NCI-H82 treated with DMSO at 0.1 percent for 48 hours (cell line): Measurements from ENCODE around the gene MUC21.
"Not testable (repeated sequence)": the region's sequence is repeated elsewhere in the genome, so short reads cannot be mapped to it uniquely, and the experiment has no call there.

Source experiments
- DNase-seq: peaks from one replicate; lab custom pipeline; 2025; ENCODE audit not compliant: unreplicated experiment; lab: John Stamatoyannopoulos, UW

MUC21 gene

GRCh38 chr6:30966154-30966553 lies 17.4 kb upstream of the MUC21 start:
- no peak for DNase-seq

GRCh38 chr6:30969171-30969570 lies 14.3 kb upstream of the MUC21 start:
- not testable (repeated sequence) for DNase-seq

GRCh38 chr6:30970946-30971345 lies 12.6 kb upstream of the MUC21 start:
- no peak for DNase-seq

- no peak for DNase-seq
These were observed 10.7 kb upstream of the MUC21 start for GRCh38 chr6:30972816-30973215.

- no peak for DNase-seq
These were observed 8.8 kb upstream of the MUC21 start for GRCh38 chr6:30974490-30975252.

- no peak for DNase-seq
These were observed 4.4 kb upstream of the MUC21 start for GRCh38 chr6:30979141-30979540.

GRCh38 chr6:30979690-30980089 lies 3.8 kb upstream of the MUC21 start:
- no peak for DNase-seq

GRCh38 chr6:30981942-30982772 lies 1.4 kb upstream of the MUC21 start:
- no peak for DNase-seq

- no peak for DNase-seq
These were observed 2.0 kb downstream of the MUC21 start for GRCh38 chr6:30985490-30985889.

- no peak for DNase-seq
These were observed 3.8 kb downstream of the MUC21 start for GRCh38 chr6:30987304-30987703.

GRCh38 chr6:30988209-30988825 lies 4.8 kb downstream of the MUC21 start:
- DNase-seq = no peak

GRCh38 chr6:30990422-30991086 lies 7.0 kb downstream of the MUC21 start:
- DNase-seq = no peak

GRCh38 chr6:30991891-30992290 lies 8.4 kb downstream of the MUC21 start:
- DNase-seq = no peak

GRCh38 chr6:30997301-30997700 lies 13.8 kb downstream of the MUC21 start:
- DNase-seq = no peak

- no peak for DNase-seq
These were observed 15.3 kb downstream of the MUC21 start for GRCh38 chr6:30998785-30999184.

GRCh38 chr6:31000067-31000860 lies 16.7 kb downstream of the MUC21 start:
- DNase-seq = not testable (repeated sequence)

GRCh38 chr6:31001281-31001888 lies 17.9 kb downstream of the MUC21 start:
- DNase-seq = no peak

GRCh38 chr6:31002471-31002870 lies 19.0 kb downstream of the MUC21 start:
- no peak for DNase-seq

GRCh38 chr6:31004794-31005193 lies 21.3 kb downstream of the MUC21 start:
- DNase-seq = no peak
